ENCODE measurements around the gene COBL. TPM values are rescaled to one million over a fixed set of nuclear protein-coding genes. Genes with fewer than 3 reads are reported as not detected.

COBL gene
- total RNA-seq, 1 donor from 2014 or later: 0.11 TPM

DNA sequence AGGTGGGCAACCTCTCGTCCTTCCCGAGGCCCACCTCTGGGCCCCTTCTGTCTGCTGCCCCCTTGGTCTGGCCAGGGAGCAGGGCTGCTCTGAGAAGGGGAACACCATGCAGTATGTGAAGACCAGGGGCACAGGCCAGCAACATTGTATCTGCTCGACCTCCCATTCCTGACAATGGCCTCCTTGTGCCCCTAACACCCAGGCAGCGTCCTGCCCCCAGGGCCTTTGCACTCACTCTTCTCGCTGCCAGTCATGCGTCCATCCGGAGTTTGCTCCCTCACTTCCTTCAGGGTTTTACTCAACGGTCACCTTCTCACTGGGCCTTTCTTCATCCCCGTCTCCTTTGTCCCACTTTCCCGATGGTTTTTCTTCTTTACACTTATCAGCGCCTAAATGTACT lies 301.0 kb downstream of the COBL start:
- Histone ChIP-seq H3K36me3 (no peaks in the 10 kb centered on the region), H3K27ac (no peak overlapping the region), H3K9me3 (no peaks in the 10 kb centered on the region), H3K4me1 (no peaks in the 10 kb centered on the region), H3K4me3 (no peak overlapping the region), H3K27me3 (no peaks in the 10 kb centered on the region)
- TF ChIP-seq CTCF (IDR thresholded peaks at IDR 0.05): no peak
- intact Hi-C loops (cut with DNase I): no loop called here
- DNase-seq (ENCODE audit: low spot score in 2 of 2): no peak

GRCh38 chr7:51014811-51015210 lies 301.8 kb downstream of the COBL start:
- no peaks in the 10 kb centered on the region for H3K27me3 ChIP-seq
- no peak for DNase-seq (ENCODE audit: low spot score in 2 of 2)
- no peak for TF ChIP-seq CTCF (IDR thresholded peaks at IDR 0.05)
- H3K4me1 ChIP-seq: no peaks in the 10 kb centered on the region
- no peaks in the 10 kb centered on the region for H3K36me3 ChIP-seq
- no peak overlapping the region for H3K4me3 ChIP-seq
- intact Hi-C loops (cut with DNase I): no loop called here
- H3K27ac ChIP-seq: no peak overlapping the region
- H3K9me3 ChIP-seq: no peaks in the 10 kb centered on the region

GRCh38 chr7:51013861-51014511 lies 302.6 kb downstream of the COBL start:
- Histone ChIP-seq H3K9me3 (no peaks in the 10 kb centered on the region), H3K27me3 (no peaks in the 10 kb centered on the region), H3K4me1 (no peaks in the 10 kb centered on the region), H3K4me3 (no peak overlapping the region), H3K27ac (no peak overlapping the region), H3K36me3 (no peaks in the 10 kb centered on the region)
- intact Hi-C loops (cut with DNase I): no loop called here
- DNase-seq (ENCODE audit: low spot score in 2 of 2): no peak
- TF ChIP-seq CTCF (IDR thresholded peaks at IDR 0.05): no peak

GRCh38 chr7:51013218-51013786 lies 303.3 kb downstream of the COBL start:
- TF ChIP-seq CTCF (IDR thresholded peaks at IDR 0.05): no peak
- Histone ChIP-seq H3K9me3 (no peaks in the 10 kb centered on the region), H3K4me1 (no peaks in the 10 kb centered on the region), H3K27me3 (no peaks in the 10 kb centered on the region), H3K36me3 (no peaks in the 10 kb centered on the region), H3K4me3 (no peak overlapping the region), H3K27ac (no peak overlapping the region)
- intact Hi-C loops (cut with DNase I): no loop called here
- no peak for DNase-seq (ENCODE audit: low spot score in 2 of 2)

DNA sequence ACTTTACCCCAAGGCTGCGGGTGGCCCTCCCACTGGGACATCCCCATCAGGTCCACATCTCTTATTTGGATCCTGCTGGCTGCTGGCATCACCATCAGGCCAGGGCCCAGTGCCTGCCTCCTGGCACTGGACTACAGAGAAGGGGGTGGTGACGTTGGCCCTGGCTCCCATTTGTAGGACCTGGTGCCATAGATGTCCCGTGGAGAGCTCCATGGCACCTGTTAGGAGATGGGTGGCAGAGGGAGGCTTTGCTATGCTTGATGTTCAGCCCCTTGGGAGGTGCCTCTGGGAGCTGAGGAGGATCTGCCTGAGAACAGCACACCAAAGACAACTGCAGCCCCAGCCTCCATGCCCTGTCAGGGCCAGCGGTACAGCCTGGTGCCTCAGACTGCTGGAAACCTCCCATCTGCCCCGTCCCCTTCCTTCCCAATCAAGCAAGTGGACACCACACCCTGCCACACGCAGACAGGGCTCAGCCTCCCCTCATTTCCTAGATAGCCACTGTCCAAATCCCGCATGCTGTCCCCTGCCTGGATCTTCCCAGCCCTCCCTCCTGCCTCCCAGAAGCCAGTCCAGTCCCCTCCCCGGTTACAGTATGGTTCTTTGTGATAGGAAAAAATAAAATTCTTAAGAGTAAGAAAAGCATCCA lies 303.9 kb downstream of the COBL start:
- H3K4me3 ChIP-seq: no peak overlapping the region
- no peak for TF ChIP-seq CTCF (IDR thresholded peaks at IDR 0.05)
- H3K4me1 ChIP-seq: no peaks in the 10 kb centered on the region
- no peak overlapping the region for H3K27ac ChIP-seq
- no peak for DNase-seq (ENCODE audit: low spot score in 2 of 2)
- intact Hi-C loops (cut with DNase I): no loop called here
- no peaks in the 10 kb centered on the region for H3K9me3 ChIP-seq
- H3K27me3 ChIP-seq: no peaks in the 10 kb centered on the region
- no peaks in the 10 kb centered on the region for H3K36me3 ChIP-seq

Measured in ascending aorta (tissue), 2 donors.